Nephron (organoid): ENCODE measurements around the gene CKLF.
"Not testable (repeated sequence)": the region's sequence is repeated elsewhere in the genome, so short reads cannot be mapped to it uniquely, and the experiment has no call there.

ENCODE experiments used
- H3K27ac Mint-ChIP-seq, 3 experiments: 2 replicates each; pipeline ENCODE4 v1.8.0; 2020; ENCODE audit warnings: mixed read lengths in 3 of 3, mild to moderate bottlenecking in 2 of 3, moderate library complexity in 1 of 3
- H3K27me3 Mint-ChIP-seq: 2 replicates; pipeline ENCODE4 v1.8.0; 2021; ENCODE audit warnings: low read depth, mild to moderate bottlenecking, moderate library complexity, mixed read lengths
- H3K36me3 Mint-ChIP-seq: 2 replicates; pipeline ENCODE4 v1.8.0; 2020; ENCODE audit warnings: low read depth, mixed read lengths
- H3K4me1 Mint-ChIP-seq: 2 replicates; pipeline ENCODE4 v1.8.0; 2020; ENCODE audit warnings: mixed read lengths
- H3K4me3 Mint-ChIP-seq, 3 experiments: 2 replicates each; pipeline ENCODE4 v1.8.0; 2020; ENCODE audit warnings: mild to moderate bottlenecking in 3 of 3, mixed read lengths in 3 of 3, moderate library complexity in 2 of 3
- H3K9me3 Mint-ChIP-seq: 2 replicates; pipeline ENCODE4 v1.8.0; 2020; ENCODE audit warnings: mixed read lengths
- CTCF ChIP-seq, 3 experiments: fragments of 200-600 bp; sonication (generic); IDR thresholded peaks; one replicate each; pipeline ENCODE4 v1.5.0; 2021; ENCODE audit warnings: antibody characterized with exemption in 3 of 3; ENCODE audit not compliant: unreplicated experiment in 3 of 3

Gene CKLF

DNA sequence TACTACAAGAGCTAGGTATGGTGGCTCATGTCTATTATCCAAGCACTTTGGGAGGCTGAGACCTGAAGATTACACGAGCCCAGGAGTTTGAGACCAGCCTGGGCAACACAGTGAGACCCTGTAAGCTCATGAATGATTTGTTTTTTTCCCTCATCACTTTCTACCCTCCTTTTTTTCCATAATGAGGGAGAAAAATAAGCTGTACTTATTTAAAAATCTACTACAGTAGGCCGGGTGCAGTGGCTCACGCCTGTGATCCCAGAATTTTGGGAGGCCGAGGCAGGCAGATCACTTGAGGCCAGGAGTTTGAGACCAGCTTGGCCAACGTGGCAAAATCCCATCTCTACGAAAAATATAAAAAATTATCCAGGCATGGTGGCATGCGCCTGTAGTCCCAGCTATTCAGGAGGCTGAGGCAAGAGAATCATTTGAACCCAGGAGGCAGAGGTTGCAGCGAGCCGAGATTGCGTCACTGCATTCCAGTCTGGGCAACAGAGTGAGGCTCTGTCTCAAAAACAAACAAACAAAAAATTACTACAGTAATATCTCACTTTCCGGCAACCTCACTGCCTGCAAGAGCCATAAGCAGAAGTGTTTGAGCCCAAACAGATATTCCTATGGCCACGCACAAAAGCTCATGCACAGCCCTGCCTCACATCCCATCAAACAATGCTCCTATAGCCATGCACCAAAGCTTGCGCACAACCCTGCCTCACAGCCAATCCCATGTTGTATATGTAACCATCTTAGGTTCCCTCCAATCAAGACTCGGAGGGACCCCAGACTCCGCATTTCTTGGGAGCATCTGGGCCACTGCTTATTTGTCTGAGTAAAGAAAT is 39.9 kb upstream of the CKLF start:
- TF ChIP-seq CTCF (IDR thresholded peaks at IDR 0.05; ENCODE audit: unreplicated experiment in 3 of 3): no peak
- peaks cover 47% of the 10 kb centered on the region for H3K36me3 Mint-ChIP-seq
- no peak overlapping the region for H3K4me3 Mint-ChIP-seq
- no peaks in the 10 kb centered on the region for H3K27me3 Mint-ChIP-seq
- H3K9me3 Mint-ChIP-seq: no peaks in the 10 kb centered on the region
- H3K27ac Mint-ChIP-seq: peak overlapping the region in 2 of 3 experiments; percentile 78 to 85
- peaks cover 44% of the 10 kb centered on the region for H3K4me1 Mint-ChIP-seq

DNA sequence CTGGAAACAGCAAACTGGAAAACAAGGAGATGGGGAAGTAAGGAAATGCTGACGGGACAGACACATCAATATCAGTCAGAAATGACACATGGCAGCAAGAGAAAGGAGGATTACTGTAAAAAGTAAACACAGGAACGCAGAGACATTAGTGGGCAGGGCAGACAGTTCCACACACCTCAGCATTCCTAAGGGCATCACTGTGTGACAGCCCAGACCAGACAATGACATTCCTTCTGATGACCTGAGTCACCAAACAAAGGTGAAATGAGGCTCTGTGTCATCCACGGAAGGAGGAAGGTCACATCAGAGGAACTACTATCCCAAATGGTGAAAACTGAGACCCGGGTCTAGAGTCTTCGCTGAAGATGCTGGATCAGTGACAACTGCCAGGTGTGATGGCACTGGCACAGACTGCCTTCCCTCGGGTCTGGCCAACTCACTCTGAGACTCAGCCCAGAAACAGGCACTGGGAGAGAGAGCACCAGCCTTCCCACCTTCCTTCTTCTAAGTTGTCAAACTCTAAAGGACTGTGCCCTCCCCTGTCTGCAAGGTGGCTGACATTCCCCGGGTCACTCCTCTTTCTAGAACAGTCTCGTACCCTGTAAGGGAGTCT is 39.2 kb upstream of the CKLF start:
- no peaks in the 10 kb centered on the region for H3K27me3 Mint-ChIP-seq
- no peak for TF ChIP-seq CTCF (IDR thresholded peaks at IDR 0.05; ENCODE audit: unreplicated experiment in 3 of 3)
- peak overlapping the region in 2 of 3 experiments; percentile 44 to 85 for H3K27ac Mint-ChIP-seq
- peaks cover 48% of the 10 kb centered on the region for H3K4me1 Mint-ChIP-seq
- no peak overlapping the region for H3K4me3 Mint-ChIP-seq
- H3K9me3 Mint-ChIP-seq: no peaks in the 10 kb centered on the region
- peaks cover 46% of the 10 kb centered on the region for H3K36me3 Mint-ChIP-seq

DNA sequence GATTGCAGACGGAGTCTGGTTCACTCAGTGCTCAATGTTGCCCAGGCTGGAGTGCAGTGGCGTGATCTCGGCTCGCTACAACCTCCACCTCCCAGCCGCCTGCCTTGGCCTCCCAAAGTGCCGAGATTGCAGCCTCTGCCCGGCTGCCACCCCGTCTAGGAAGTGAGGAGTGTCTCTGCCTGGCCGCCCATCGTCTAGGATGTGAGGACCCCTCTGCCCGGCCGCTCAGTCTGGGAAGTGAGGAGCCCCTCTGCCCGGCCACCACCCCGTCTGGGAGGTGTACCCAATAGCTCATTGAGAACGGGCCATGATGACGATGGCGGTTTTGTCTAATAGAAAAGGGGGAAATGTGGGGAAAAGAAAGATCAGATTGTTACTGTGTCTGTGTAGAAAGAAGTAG is 38.0 kb upstream of the CKLF start:
- not testable (repeated sequence) for H3K27ac Mint-ChIP-seq, H3K9me3 Mint-ChIP-seq, H3K27me3 Mint-ChIP-seq, H3K4me3 Mint-ChIP-seq
- Mint-ChIP-seq H3K36me3 (peaks cover 49% of the 10 kb centered on the region), H3K4me1 (peaks cover 48% of the 10 kb centered on the region)

DNA sequence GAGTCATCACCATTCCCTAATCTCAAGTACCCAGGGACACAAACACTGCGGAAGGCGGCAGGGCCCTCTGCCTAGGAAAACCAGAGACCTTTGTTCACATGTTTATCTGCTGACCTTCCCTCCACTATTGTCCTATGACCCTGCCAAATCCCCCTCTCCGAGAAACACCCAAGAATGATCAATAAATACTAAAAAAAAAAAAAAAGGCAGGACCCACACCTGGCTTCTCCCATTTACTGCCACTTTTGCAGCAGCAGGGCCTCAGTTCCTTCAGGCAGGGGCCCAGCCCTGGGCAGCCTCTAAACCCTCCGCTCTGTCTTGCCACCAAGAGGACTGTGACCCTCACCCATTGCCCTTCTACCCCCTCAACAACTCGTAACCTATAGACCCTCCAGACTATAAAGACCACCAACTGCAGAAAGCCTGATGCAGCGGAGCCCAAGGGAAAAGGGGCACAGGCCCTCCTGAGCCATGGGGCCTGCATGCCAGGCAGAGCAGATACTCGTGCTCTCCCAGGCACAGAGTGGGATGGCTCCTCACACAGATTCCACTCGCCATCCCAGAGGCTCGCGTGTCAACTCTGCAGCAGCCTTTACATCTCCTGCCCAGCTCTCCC is 37.3 kb upstream of the CKLF start:
- H3K4me3 Mint-ChIP-seq, H3K9me3 Mint-ChIP-seq, H3K27me3 Mint-ChIP-seq: not testable (repeated sequence)
- H3K36me3 Mint-ChIP-seq: peaks cover 47% of the 10 kb centered on the region
- peak overlapping the region in 1 of 3 experiments; percentile 56 for H3K27ac Mint-ChIP-seq
- peaks cover 44% of the 10 kb centered on the region for H3K4me1 Mint-ChIP-seq

GRCh38 chr16:66515596-66516508 is 36.5 kb upstream of the CKLF start:
- peaks cover 55% of the 10 kb centered on the region for H3K36me3 Mint-ChIP-seq
- peaks cover 43% of the 10 kb centered on the region for H3K4me1 Mint-ChIP-seq
- peak overlapping the region; percentile 90 to 99 (median 99) for H3K27ac Mint-ChIP-seq
- no peaks in the 10 kb centered on the region for H3K27me3 Mint-ChIP-seq
- no peaks in the 10 kb centered on the region for H3K9me3 Mint-ChIP-seq
- TF ChIP-seq CTCF (IDR thresholded peaks at IDR 0.05; ENCODE audit: unreplicated experiment in 3 of 3): no peak
- no peak overlapping the region for H3K4me3 Mint-ChIP-seq

DNA sequence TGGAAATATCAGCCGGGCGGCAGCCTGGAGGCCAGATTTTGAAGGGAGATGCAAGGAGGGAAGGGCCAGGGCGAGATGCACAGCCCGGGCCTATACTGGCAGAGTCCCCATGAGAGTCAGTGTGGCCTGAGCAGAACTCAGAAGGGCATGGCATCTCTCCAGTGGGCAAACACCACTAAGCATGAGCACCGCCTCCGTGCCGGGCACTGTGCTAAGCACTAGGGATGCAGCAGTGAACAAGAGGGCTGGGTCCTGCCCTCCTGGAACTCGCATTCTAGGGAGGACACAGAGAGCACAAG is 35.9 kb upstream of the CKLF start:
- no peaks in the 10 kb centered on the region for H3K9me3 Mint-ChIP-seq
- no peak overlapping the region for H3K4me3 Mint-ChIP-seq
- peak overlapping the region; percentile 90 to 99 (median 99) for H3K27ac Mint-ChIP-seq
- no peak for TF ChIP-seq CTCF (IDR thresholded peaks at IDR 0.05; ENCODE audit: unreplicated experiment in 3 of 3)
- no peaks in the 10 kb centered on the region for H3K27me3 Mint-ChIP-seq
- peaks cover 57% of the 10 kb centered on the region for H3K36me3 Mint-ChIP-seq
- H3K4me1 Mint-ChIP-seq: peaks cover 39% of the 10 kb centered on the region
